Stimulated activated CD4-positive, alpha-beta T cell treated with anti-CD3 and anti-CD28 coated beads, TNF-alpha, amount 100 ng/mL, for 24 hours (primary cell): Measurements from ENCODE around the gene NUDC.
A peak's percentile ranks its signal among the peaks of the same experiment; 100 is the strongest.
"Not testable (repeated sequence)": the region's sequence is repeated elsewhere in the genome, so short reads cannot be mapped to it uniquely, and the experiment has no call there.

Source experiments
- DNase-seq, 3 experiments: peaks; one replicate each; pipeline ENCODE4 v3.0.0-alpha.2; 2020; ENCODE audit warnings: low read depth in 3 of 3

Gene NUDC

GRCh38 chr1:26911399-26912146, 10.0 kb upstream of the NUDC start:
- no peak for DNase-seq

DNA sequence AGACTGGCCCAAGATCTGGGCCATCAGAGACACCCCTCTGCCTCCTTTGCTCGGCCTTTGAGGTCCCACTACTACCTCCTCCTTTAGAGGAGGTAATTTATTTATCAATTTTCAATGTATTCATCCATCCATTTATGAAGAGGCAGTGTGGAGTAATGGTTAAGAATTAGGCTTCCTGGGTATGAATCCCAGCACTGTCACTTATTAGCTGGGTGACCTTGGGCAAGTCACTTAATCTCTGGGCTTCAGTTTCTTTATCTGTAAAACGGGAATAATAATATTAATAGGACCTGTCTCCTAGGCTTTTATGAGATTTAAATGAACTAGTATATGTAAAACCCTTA, 9.4 kb upstream of the NUDC start:
- no peak for DNase-seq

DNA sequence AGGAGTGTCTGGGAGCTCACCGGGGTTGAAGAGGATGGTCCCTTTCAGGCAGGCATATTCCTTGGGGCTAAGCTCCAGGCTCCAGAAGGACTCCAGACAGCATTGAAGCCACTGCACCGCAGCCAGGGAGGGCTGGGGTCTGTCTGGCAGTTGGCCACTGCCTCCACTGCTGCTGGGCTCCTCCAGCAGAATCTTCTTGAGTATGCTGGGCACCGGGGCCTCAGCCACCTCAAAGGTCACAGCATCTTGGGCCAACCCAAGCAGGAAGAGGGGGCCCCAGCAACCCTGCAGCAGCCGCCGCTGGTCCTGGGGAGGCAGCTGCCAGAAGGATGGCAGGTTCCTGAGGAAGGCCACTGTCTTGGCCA, 8.2 kb upstream of the NUDC start:
- DNase-seq = no peak

- no peak for DNase-seq
Observed at GRCh38 chr1:26913754-26914619, 7.6 kb upstream of the NUDC start, which contains the start of gene NR0B2. Gene NR0B2 (minus strand): TSS chr1:26913975. CDS start chr1:26913940, 35 bp downstream.

DNA sequence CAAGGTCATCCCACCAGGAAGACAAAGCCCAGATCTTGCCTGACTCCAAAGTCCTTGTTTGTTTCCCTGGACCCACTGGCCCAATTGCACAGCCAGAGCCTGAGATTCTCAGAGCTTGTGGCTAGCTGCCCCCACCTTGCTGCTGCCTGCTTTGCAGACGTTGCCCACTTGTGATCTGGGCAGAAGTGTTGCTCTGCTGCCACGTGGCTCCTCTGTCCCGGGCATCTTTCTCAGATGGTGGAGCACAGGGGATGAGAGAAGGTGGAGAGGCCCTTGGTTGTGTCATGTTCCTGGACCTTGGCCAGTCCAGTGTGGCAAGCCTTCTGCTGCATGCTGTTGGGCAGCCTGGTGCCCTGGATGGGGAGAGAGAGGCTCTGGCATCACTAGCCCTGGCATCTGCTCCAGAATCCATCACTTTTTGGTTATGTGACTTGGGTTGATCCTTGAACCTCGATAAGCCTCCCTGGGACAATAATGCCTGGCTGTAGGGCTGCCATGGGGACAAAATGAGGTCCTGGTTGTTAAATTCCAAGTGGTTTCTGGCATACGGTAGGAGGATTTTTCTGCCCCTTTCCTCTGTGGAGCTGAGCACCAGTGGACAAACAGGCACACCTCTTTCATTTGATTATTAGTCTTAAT, 6.2 kb upstream of the NUDC start:
- no peak for DNase-seq

GRCh38 chr1:26921126-26921539, 410 bp upstream of the NUDC start:
- no peak for DNase-seq

GRCh38 chr1:26922431-26922729, 837 bp downstream of the NUDC start:
- no peak for DNase-seq

DNA sequence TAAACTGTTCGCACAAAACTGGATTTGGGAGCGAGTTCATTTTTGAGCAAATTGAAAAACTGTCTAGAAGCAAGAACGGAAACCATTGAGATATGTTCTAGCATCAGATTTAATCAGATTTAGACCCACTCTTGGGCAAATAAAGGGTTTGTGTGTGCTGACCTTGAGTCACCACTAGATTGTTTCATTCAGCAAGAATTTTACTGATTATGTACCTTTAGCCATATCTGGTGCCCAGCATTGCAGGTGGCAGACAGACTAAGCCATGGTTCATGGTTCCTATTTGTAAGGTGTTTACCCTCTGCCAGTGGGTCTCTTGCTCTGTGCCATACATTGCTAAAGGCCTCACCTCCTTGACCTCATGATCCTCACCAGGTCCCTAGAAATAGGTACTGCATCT, 1.4 kb downstream of the NUDC start:
- no peak for DNase-seq

DNA sequence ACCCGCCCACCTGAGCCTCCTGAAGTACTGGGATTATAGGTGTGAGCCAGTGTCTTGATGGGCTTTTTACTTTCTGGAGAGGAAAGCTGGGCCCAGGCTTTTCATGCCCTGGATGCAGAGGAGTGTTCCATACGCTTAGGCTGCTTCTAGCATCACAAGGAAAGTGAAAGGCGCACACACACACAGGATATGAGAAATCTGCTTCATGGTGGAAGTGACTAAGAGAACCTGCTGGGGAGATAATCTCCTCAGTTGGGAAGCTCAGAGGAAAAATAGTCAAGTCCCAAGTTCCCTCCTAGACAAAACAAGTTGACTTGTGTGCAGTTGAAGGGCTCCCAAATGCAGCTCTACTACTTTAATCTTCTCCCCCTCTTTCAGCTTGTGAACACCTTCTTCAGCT, 2.2 kb downstream of the NUDC start:
- peak in 1 of 3 experiments; percentile 9 for DNase-seq

- DNase-seq = no peak
Observed at GRCh38 chr1:26932531-26932930, 11.0 kb downstream of the NUDC start.

DNA sequence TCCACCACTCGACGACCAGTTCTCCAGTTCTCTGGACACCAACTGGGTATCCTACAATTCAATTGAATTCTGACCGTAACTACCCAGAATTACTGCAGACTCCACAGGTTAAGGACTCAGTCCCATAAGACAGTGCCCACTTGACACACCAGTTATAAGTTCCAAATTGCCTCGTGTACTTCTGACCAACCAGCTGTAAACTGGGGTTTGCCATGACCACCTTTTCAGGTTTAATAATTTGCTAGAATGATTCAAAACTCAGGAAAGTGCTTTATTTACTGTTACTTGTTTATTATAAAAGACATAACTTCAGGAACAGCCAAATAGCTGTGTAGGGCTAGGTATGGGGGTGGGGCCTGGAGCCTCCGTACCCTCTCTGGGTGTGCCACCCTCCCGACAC, 15.3 kb downstream of the NUDC start:
- no peak for DNase-seq

DNA sequence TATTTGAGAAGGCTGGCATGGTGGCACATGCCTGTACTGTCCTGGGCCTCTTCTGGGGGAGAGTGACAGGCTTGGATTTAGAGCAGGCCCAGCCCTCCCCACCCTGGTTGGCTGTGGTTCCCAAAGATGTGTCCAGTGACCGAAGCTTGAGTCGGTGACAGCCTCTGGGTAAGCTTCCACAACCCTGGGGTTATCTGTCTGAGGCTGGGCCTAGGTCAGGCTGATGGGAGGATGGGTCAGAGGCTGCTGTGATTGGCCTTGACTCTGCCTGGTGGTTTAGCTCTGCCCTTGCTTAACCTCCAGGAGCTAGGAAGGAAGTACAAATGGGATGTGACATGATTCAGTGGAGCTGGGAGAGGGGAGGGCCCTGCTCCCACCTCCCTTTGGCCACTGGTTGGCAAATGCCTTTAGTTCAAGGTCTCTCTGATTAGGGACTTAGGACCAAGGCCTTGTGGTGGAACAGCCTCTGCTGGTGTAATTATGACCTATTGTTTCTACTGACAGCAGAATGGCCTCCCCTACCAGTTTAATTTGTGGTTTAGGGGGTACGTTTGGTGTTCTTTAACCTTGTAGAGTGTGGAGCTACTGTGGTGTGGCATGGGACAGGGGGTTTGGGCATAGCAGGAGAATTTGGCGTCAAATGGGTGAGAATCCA, 16.6 kb downstream of the NUDC start:
- no peak for DNase-seq

- no peak for DNase-seq
Observed at GRCh38 chr1:26938659-26939025, 17.1 kb downstream of the NUDC start.

GRCh38 chr1:26941311-26941710, 19.8 kb downstream of the NUDC start:
- no peak for DNase-seq

- DNase-seq = no peak
Observed at GRCh38 chr1:26942656-26943055, 21.1 kb downstream of the NUDC start.

DNA sequence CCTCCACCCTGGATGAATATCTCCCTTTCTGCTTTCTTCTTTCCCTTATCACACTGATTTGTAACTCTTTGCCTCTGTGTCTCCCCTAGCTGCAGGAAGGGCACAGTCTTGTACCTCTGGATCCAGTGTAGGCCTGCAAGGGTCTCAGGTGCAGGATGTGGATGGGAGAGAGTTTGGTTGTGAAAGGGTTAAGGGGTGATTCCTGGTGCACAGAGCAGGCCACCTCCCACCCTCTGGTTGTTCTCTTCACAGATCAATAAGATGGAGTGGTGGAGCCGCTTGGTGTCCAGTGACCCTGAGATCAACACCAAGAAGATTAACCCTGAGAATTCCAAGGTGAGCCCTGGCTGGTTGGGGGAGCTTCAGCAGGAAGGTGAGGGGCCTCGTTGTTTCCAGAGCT, 23.6 kb downstream of the NUDC start:
- no peak for DNase-seq

DNA sequence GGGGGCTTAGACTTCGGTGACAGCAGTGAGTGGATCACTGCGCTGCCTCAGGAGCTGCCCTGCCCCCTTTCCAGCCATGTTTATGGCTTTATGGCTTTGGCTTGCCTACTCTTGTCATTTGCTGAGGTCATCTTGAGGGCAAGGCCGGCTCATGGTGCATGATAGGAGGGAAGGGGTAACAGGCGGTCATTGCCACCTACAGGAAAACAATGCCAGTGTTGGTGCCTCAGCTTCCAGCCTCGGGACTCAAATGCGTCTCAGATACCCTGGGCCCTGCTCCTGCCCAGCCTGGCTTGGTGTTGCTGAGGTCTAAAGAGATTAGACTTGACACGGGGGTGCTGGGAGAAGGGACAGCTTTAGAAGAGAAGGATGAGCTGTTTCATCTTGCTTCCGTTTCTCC, 24.2 kb downstream of the NUDC start:
- no peak for DNase-seq

DNA sequence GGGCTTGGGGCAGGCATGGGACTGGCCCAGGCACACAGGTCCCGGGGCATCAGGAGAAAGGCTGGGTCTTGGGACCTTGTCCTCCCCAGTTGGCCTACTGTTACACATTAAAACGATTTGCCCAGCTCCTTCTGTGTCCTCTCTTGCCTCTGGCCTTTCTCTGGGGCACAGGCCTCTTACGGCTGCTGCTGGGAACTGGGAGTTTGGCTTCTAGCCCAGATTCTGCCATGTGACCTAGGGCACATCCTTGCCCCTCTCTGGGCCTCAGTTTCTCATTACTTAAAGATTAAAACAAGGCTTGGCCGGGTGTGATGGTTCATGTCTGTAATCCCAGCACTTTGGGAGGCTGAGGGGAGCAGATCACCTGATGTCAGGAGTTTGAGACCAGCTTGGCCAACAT, 24.7 kb downstream of the NUDC start:
- DNase-seq = no peak

GRCh38 chr1:26948725-26949057, 27.1 kb downstream of the NUDC start:
- not testable (repeated sequence) for DNase-seq

- DNase-seq = no peak
Observed at GRCh38 chr1:26949266-26949925, 27.9 kb downstream of the NUDC start.

DNA sequence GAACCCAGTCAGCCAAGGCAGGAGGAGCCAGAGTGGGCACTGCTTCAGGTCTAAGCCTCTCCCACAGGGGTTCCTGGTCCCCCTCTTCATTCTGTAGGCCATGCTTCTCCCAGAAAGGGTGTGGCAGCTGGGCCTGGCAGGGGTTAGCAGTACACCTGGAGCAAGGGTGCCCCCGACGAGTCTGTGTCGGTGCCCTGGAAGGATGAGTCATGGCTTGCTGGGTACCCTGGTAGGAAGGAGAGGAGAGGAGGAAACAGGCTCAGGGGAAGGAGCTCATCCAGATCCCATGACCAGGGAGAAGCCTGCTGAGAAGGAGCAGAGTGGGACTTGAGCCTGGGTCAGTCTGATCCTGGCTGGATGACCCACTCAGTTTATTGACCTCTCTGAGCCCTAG, 28.4 kb downstream of the NUDC start:
- DNase-seq = no peak

DNA sequence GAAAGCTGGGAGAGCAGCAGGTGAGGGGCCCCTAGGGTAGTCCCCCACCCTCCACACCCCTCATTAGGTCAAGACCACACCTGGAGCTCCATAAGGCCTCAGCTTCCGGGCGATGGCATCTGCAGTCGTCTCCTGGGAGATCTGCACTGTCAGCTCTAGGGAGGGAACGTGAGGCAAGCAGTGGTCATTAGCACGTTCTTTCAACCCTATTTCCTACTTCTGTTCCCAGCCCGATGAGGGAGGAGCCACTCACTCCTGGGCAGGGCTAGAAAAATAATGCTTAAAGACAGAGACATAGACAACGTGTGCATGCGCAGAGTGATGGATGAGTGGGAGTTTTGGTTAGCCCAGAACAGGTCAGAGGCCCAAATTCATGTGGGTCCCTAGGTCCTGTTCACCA, 29.1 kb downstream of the NUDC start:
- no peak for DNase-seq
